Hepatocyte (in vitro differentiated cells): ENCODE measurements around the gene TYROBP. TPM values are rescaled to one million over a fixed set of nuclear protein-coding genes. Genes with fewer than 3 reads are reported as not detected.

Experiments
- DNase-seq: peaks from one replicate; pipeline ENCODE4 v3.0.0-alpha.2; 2016; ENCODE audit warnings: low spot score
- H2AFZ ChIP-seq: fragments of 200-600 bp; sonication (generic); 2 replicates; pipeline ENCODE4 v1.6.0; 2016; ENCODE audit warnings: antibody characterized with exemption, mild to moderate bottlenecking
- H3K27ac ChIP-seq: fragments of 200-600 bp; sonication (generic); 2 replicates; pipeline ENCODE4 v1.5.1; 2016; ENCODE audit warnings: mild to moderate bottlenecking
- H3K27me3 ChIP-seq: fragments of 200-600 bp; sonication (generic); 2 replicates; pipeline ENCODE4 v1.6.1; 2016
- H3K36me3 ChIP-seq: fragments of 200-600 bp; sonication (generic); replicated peaks from 2 replicates; pipeline ENCODE4 v1.5.1; 2016; ENCODE audit warnings: low read depth; ENCODE audit not compliant: insufficient read depth
- H3K4me1 ChIP-seq: fragments of 200-600 bp; sonication (generic); 2 replicates; pipeline ENCODE4 v1.5.1; 2016; ENCODE audit warnings: mild to moderate bottlenecking, moderate library complexity; ENCODE audit not compliant: insufficient read depth
- H3K4me2 ChIP-seq: fragments of 200-600 bp; sonication (generic); 2 replicates; pipeline ENCODE4 v1.6.0; 2016
- H3K4me3 ChIP-seq: fragments of 200-600 bp; sonication (generic); 2 replicates; pipeline ENCODE4 v1.5.1; 2016; ENCODE audit warnings: mild to moderate bottlenecking
- H3K79me2 ChIP-seq: fragments of 200-600 bp; sonication (generic); 2 replicates; pipeline ENCODE4 v1.6.0; 2017; ENCODE audit warnings: mild to moderate bottlenecking
- H3K9me2 ChIP-seq: fragments of 200-600 bp; sonication (generic); replicated peaks from 2 replicates; pipeline ENCODE4 v1.6.0; 2017; ENCODE audit warnings: mild to moderate bottlenecking; ENCODE audit not compliant: insufficient read depth
- H3K9me3 ChIP-seq: fragments of 200-600 bp; sonication (generic); 2 replicates; pipeline ENCODE4 v1.5.1; 2016; ENCODE audit warnings: low read depth, mild to moderate bottlenecking
- H4K20me1 ChIP-seq: fragments of 200-600 bp; sonication (generic); 2 replicates; pipeline ENCODE4 v1.6.0; 2016; ENCODE audit warnings: mild to moderate bottlenecking; ENCODE audit not compliant: insufficient read depth, poor library complexity, severe bottlenecking
- CTCF ChIP-seq: fragments of 200-600 bp; sonication (generic); IDR thresholded peaks from 2 replicates; pipeline ENCODE4 v1.5.1; 2016; ENCODE audit warnings: antibody characterized with exemption, mild to moderate bottlenecking; ENCODE audit not compliant: poor library complexity
- EZH2 ChIP-seq: fragments of 200-600 bp; sonication (generic); IDR thresholded peaks from 2 replicates; pipeline ENCODE4 v1.6.1; 2016; ENCODE audit warnings: antibody characterized with exemption, mild to moderate bottlenecking, borderline replicate concordance
- EZH2phosphoT487 ChIP-seq: fragments of 200-600 bp; sonication (generic); IDR thresholded peaks from one replicate; pipeline ENCODE4 v1.6.1; 2018; ENCODE audit warnings: antibody characterized with exemption, mild to moderate bottlenecking, low read depth, moderate library complexity; ENCODE audit not compliant: unreplicated experiment, severe bottlenecking
- WGBS: methylation state at CpG from one replicate; pipeline ENCODE4 v1.1.6; 2016; ENCODE audit warnings: low lambda C conversion rate; ENCODE audit errors: missing lambda C conversion rate; 5-methylcytosine and 5-hydroxymethylcytosine counted together
- polyA plus RNA-seq: library from polyadenylated mRNA; unstranded; fragments of >200 nt; fragmentation: Nextera tagmentation; extraction: Ambion mirVana; gene quantifications from 2 replicates; pipeline ENCODE4 v1.2.1, GENCODE V29; 2016
- total RNA-seq: library from RNA; depleted of rRNA; stranded (reverse); fragments of >200 nt; gene quantifications from 2 replicates; pipeline ENCODE4 v1.2.3, GENCODE V29; 2014

TYROBP gene
- total and polyA plus RNA-seq, 2 experiments from 2014 or later = 4.9 to 5.9 TPM

GRCh38 chr19:35939307-35940077 lies 31.4 kb upstream of the TYROBP start:
- Histone ChIP-seq H3K36me3 (no peaks in the 10 kb centered on the region), H4K20me1 (no peaks in the 10 kb centered on the region), H3K79me2 (peaks cover 22% of the 10 kb centered on the region), H3K9me3 (no peaks in the 10 kb centered on the region), H3K27ac (no peak overlapping the region), H3K9me2 (no peaks in the 10 kb centered on the region), H3K4me3 (no peak overlapping the region), H3K4me1 (peaks cover 4% of the 10 kb centered on the region), H3K27me3 (no peaks in the 10 kb centered on the region), H2AFZ (no peak overlapping the region), H3K4me2 (no peak overlapping the region)
- TF ChIP-seq EZH2 = no peak
- TF ChIP-seq EZH2phosphoT487 = no peak
- no peak for TF ChIP-seq CTCF
- WGBS = 97% methylated on average over 55 of the region's 55 CpGs
- no peak for DNase-seq

GRCh38 chr19:35938282-35939224 lies 30.5 kb upstream of the TYROBP start:
- H3K4me1 ChIP-seq = peaks cover 4% of the 10 kb centered on the region
- H3K9me3 ChIP-seq = no peaks in the 10 kb centered on the region
- H3K79me2 ChIP-seq = peaks cover 22% of the 10 kb centered on the region
- no peak overlapping the region for H2AFZ ChIP-seq
- no peak overlapping the region for H3K27ac ChIP-seq
- H3K9me2 ChIP-seq = no peaks in the 10 kb centered on the region
- 93% methylated on average over 13 of the region's 13 CpGs for WGBS
- no peaks in the 10 kb centered on the region for H3K36me3 ChIP-seq
- no peak for DNase-seq
- H4K20me1 ChIP-seq = no peaks in the 10 kb centered on the region
- H3K27me3 ChIP-seq = no peaks in the 10 kb centered on the region
- no peak for TF ChIP-seq EZH2phosphoT487
- TF ChIP-seq CTCF = no peak
- no peak for TF ChIP-seq EZH2
- peak overlapping the region; percentile 100 for H3K4me2 ChIP-seq
- no peak overlapping the region for H3K4me3 ChIP-seq

- Histone ChIP-seq H3K27ac (no peak overlapping the region), H3K4me3 (no peak overlapping the region), H3K9me3 (no peaks in the 10 kb centered on the region), H3K4me1 (peaks cover 4% of the 10 kb centered on the region), H3K9me2 (no peaks in the 10 kb centered on the region), H3K4me2 (peak overlapping the region; percentile 100), H2AFZ (no peak overlapping the region), H3K36me3 (no peaks in the 10 kb centered on the region), H3K27me3 (no peaks in the 10 kb centered on the region), H3K79me2 (peaks cover 22% of the 10 kb centered on the region), H4K20me1 (no peaks in the 10 kb centered on the region)
- no peak for DNase-seq
- WGBS = 56% methylated on average over 14 of the region's 14 CpGs
- TF ChIP-seq EZH2phosphoT487 (no peak), CTCF (no peak), EZH2 (no peak)
Measured at GRCh38 chr19:35937345-35938281, 29.5 kb upstream of the TYROBP start.
